ENCODE results near the gene ZNF701.
"Not testable (repeated sequence)": the region's sequence is repeated elsewhere in the genome, so short reads cannot be mapped to it uniquely, and the experiment has no call there.

Gene ZNF701

GRCh38 chr19:52533901-52534300 is 36.2 kb upstream of the ZNF701 start:
- Histone ChIP-seq H3K4me2 (ENCODE audit: low read length) (no peak overlapping the region), H3K36me3 (ENCODE audit: control insufficient read depth, low read length) (peaks cover 18% of the 10 kb centered on the region), H3K27me3 (ENCODE audit: control insufficient read depth, low read length) (no peaks in the 10 kb centered on the region), H3F3A (ENCODE audit: control insufficient read depth, insufficient read depth) (peaks cover 6% of the 10 kb centered on the region; the same call in 1 of the 2 replicates), H3K79me2 (ENCODE audit: control insufficient read depth, low read length) (peaks cover 63% of the 10 kb centered on the region), H3K27ac (ENCODE audit: low read depth, low read length) (no peak overlapping the region), H3K4me1 (ENCODE audit: control insufficient read depth, low read length) (peaks cover 17% of the 10 kb centered on the region), H3K9me2 (replicated peaks; ENCODE audit: control insufficient read depth, low read length) (no peaks in the 10 kb centered on the region), H3K4me3 (ENCODE audit: low read length) (no peak overlapping the region), H4K20me1 (ENCODE audit: control insufficient read depth, insufficient read depth, low read depth, low read length) (no peaks in the 10 kb centered on the region), H3K9me3 (ENCODE audit: control insufficient read depth, insufficient read depth, low read length) (no peaks in the 10 kb centered on the region)
- TF ChIP-seq EZH2phosphoT487 (IDR thresholded peaks at IDR 0.05; ENCODE audit: borderline replicate concordance, low read length) (no peak), CTCF (IDR thresholded peaks at IDR 0.05; ENCODE audit: low read depth, low read length, poor library complexity, severe bottlenecking) (no peak)

GRCh38 chr19:52535385-52535770 is 34.7 kb upstream of the ZNF701 start:
- H3K36me3 ChIP-seq (ENCODE audit: control insufficient read depth, low read length), result peaks cover 16% of the 10 kb centered on the region
- H3K4me2 ChIP-seq (ENCODE audit: low read length), result peak overlapping the region; percentile 97
- not testable (repeated sequence) for H3K27me3 ChIP-seq (ENCODE audit: control insufficient read depth, low read length); H4K20me1 ChIP-seq (ENCODE audit: control insufficient read depth, insufficient read depth, low read depth, low read length); H3K9me3 ChIP-seq (ENCODE audit: control insufficient read depth, insufficient read depth, low read length); H3K9me2 ChIP-seq (replicated peaks; ENCODE audit: control insufficient read depth, low read length); H3F3A ChIP-seq (ENCODE audit: control insufficient read depth, insufficient read depth)
- H3K79me2 ChIP-seq (ENCODE audit: control insufficient read depth, low read length), result peaks cover 61% of the 10 kb centered on the region
- H3K4me1 ChIP-seq (ENCODE audit: control insufficient read depth, low read length), result peaks cover 13% of the 10 kb centered on the region
- peak overlapping the region; percentile 84 for H3K4me3 ChIP-seq (ENCODE audit: low read length)
- H3K27ac ChIP-seq (ENCODE audit: low read depth, low read length), result peak overlapping the region; percentile 79; the same call in 1 of the 2 replicates

GRCh38 chr19:52535771-52536447 is 34.2 kb upstream of the ZNF701 start:
- Histone ChIP-seq H4K20me1 (ENCODE audit: control insufficient read depth, insufficient read depth, low read depth, low read length) (no peaks in the 10 kb centered on the region), H3K36me3 (ENCODE audit: control insufficient read depth, low read length) (peaks cover 19% of the 10 kb centered on the region), H3K4me1 (ENCODE audit: control insufficient read depth, low read length) (peaks cover 13% of the 10 kb centered on the region), H3K4me3 (ENCODE audit: low read length) (peak overlapping the region; percentile 84), H3F3A (ENCODE audit: control insufficient read depth, insufficient read depth) (peaks cover 6% of the 10 kb centered on the region; the same call in 1 of the 2 replicates), H3K9me3 (ENCODE audit: control insufficient read depth, insufficient read depth, low read length) (no peaks in the 10 kb centered on the region), H3K79me2 (ENCODE audit: control insufficient read depth, low read length) (peaks cover 61% of the 10 kb centered on the region), H3K4me2 (ENCODE audit: low read length) (peak overlapping the region; percentile 97), H3K9me2 (replicated peaks; ENCODE audit: control insufficient read depth, low read length) (no peaks in the 10 kb centered on the region), H3K27ac (ENCODE audit: low read depth, low read length) (peak overlapping the region; percentile 79), H3K27me3 (ENCODE audit: control insufficient read depth, low read length) (no peaks in the 10 kb centered on the region)
- TF ChIP-seq EZH2phosphoT487 (IDR thresholded peaks at IDR 0.05; ENCODE audit: borderline replicate concordance, low read length) (no peak), CTCF (IDR thresholded peaks at IDR 0.05; ENCODE audit: low read depth, low read length, poor library complexity, severe bottlenecking) (no peak)

- TF ChIP-seq CTCF (IDR thresholded peaks at IDR 0.05; ENCODE audit: low read depth, low read length, poor library complexity, severe bottlenecking), result no peak
- no peak for TF ChIP-seq EZH2phosphoT487 (IDR thresholded peaks at IDR 0.05; ENCODE audit: borderline replicate concordance, low read length)
- Histone ChIP-seq H3K4me2 (ENCODE audit: low read length) (peak overlapping the region; percentile 97), H3K27ac (ENCODE audit: low read depth, low read length) (peak overlapping the region; percentile 79), H3K4me3 (ENCODE audit: low read length) (peak overlapping the region; percentile 84), H3K4me1 (ENCODE audit: control insufficient read depth, low read length) (peaks cover 13% of the 10 kb centered on the region), H3K79me2 (ENCODE audit: control insufficient read depth, low read length) (peaks cover 64% of the 10 kb centered on the region), H4K20me1 (ENCODE audit: control insufficient read depth, insufficient read depth, low read depth, low read length) (no peaks in the 10 kb centered on the region), H3F3A (ENCODE audit: control insufficient read depth, insufficient read depth) (peaks cover 6% of the 10 kb centered on the region; the same call in 1 of the 2 replicates), H3K9me3 (ENCODE audit: control insufficient read depth, insufficient read depth, low read length) (no peaks in the 10 kb centered on the region), H3K36me3 (ENCODE audit: control insufficient read depth, low read length) (peaks cover 19% of the 10 kb centered on the region), H3K9me2 (replicated peaks; ENCODE audit: control insufficient read depth, low read length) (no peaks in the 10 kb centered on the region), H3K27me3 (ENCODE audit: control insufficient read depth, low read length) (no peaks in the 10 kb centered on the region)
Observed at GRCh38 chr19:52536448-52536800, 33.7 kb upstream of the ZNF701 start.

- H3K4me1 ChIP-seq (ENCODE audit: control insufficient read depth, low read length), result peaks cover 13% of the 10 kb centered on the region
- not testable (repeated sequence) for H3K27ac ChIP-seq (ENCODE audit: low read depth, low read length); H3K9me2 ChIP-seq (replicated peaks; ENCODE audit: control insufficient read depth, low read length); H4K20me1 ChIP-seq (ENCODE audit: control insufficient read depth, insufficient read depth, low read depth, low read length); H3K4me2 ChIP-seq (ENCODE audit: low read length); H3K4me3 ChIP-seq (ENCODE audit: low read length); H3F3A ChIP-seq (ENCODE audit: control insufficient read depth, insufficient read depth); H3K9me3 ChIP-seq (ENCODE audit: control insufficient read depth, insufficient read depth, low read length); H3K27me3 ChIP-seq (ENCODE audit: control insufficient read depth, low read length)
- peaks cover 25% of the 10 kb centered on the region for H3K36me3 ChIP-seq (ENCODE audit: control insufficient read depth, low read length)
- H3K79me2 ChIP-seq (ENCODE audit: control insufficient read depth, low read length), result peaks cover 59% of the 10 kb centered on the region
Observed at GRCh38 chr19:52538815-52539214, 31.3 kb upstream of the ZNF701 start.

GRCh38 chr19:52541176-52541575 is 28.9 kb upstream of the ZNF701 start:
- not testable (repeated sequence) for H3K9me3 ChIP-seq (ENCODE audit: control insufficient read depth, insufficient read depth, low read length); H3K4me1 ChIP-seq (ENCODE audit: control insufficient read depth, low read length); H3K27ac ChIP-seq (ENCODE audit: low read depth, low read length); H4K20me1 ChIP-seq (ENCODE audit: control insufficient read depth, insufficient read depth, low read depth, low read length); H3K27me3 ChIP-seq (ENCODE audit: control insufficient read depth, low read length); H3K4me3 ChIP-seq (ENCODE audit: low read length); H3K9me2 ChIP-seq (replicated peaks; ENCODE audit: control insufficient read depth, low read length); H3F3A ChIP-seq (ENCODE audit: control insufficient read depth, insufficient read depth); H3K4me2 ChIP-seq (ENCODE audit: low read length)
- H3K36me3 ChIP-seq (ENCODE audit: control insufficient read depth, low read length), result peaks cover 41% of the 10 kb centered on the region
- peaks cover 52% of the 10 kb centered on the region for H3K79me2 ChIP-seq (ENCODE audit: control insufficient read depth, low read length)
